ENCODE results near the gene GLRX3. TPM values are rescaled to one million over a fixed set of nuclear protein-coding genes. Genes with fewer than 3 reads are reported as not detected.
"Not testable (repeated sequence)": the region's sequence is repeated elsewhere in the genome, so short reads cannot be mapped to it uniquely, and the experiment has no call there.

The GLRX3 gene
- total and polyA plus RNA-seq, 2 donors (not counting 3 experiments of a cell fraction or from before 2014, with no cell fraction given): 71.6 to 132 TPM

DNA sequence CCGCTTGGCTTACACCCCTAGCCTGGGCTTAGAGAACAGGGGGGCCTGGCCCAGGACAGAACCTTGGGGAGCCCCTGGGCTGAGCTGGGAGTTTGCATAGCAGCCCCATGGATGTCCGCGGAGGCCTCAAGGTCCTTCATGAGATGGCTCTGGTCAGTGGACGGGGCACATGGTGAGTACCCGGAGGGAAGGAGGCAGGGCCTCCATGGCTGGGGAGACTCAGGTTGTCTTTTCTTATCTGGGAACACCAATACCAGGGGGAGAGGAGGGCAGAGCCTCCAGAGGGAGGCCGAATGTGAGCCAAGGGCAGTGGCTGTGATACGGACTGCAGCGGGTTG, 64.8 kb downstream of the GLRX3 start:
- H3K9ac ChIP-seq (replicated peaks; ENCODE audit: extremely low read depth, insufficient read depth, low read length): no peak overlapping the region
- dilution Hi-C loops (cut with MboI; ENCODE audit: extremely low pct_ligation_motif_present, low sequenced_read_pairs): no loop called here
- POLR2A ChIA-PET: no interaction called here

DNA sequence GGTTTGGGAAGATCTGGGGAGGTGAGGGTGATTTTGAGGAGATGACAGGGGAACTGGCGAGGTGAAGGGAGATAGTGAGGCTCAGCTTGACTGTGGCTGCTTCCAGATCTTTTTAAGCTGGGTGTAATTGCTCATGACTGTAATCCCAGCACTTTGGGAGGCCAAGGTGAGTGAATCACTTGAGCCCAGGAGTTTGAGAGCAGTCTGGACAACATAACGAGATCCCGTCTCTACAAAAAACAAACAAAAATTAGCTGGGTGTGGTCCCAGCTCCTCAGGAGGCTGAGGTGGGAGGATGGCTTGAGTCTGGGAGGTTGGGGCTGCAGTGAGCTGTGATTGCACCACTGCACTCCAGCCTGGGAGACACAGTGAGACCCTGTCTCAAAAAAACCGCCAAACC, 66.0 kb downstream of the GLRX3 start:
- not testable (repeated sequence) for FAIRE-seq; BruUV-seq (replicated peaks)

More for the DNA sequence above, 64.8 kb downstream of the GLRX3 start:
- DNase-seq (ENCODE audit: low read depth, low spot score) (no peak), FAIRE-seq (no peak)
- no peak for TF ChIP-seq JUN (IDR thresholded peaks at IDR 0.05; ENCODE audit: borderline replicate concordance, insufficient read depth, insufficient read length, low read depth)
- TF ChIP-seq EZH2 (IDR thresholded peaks at IDR 0.05; ENCODE audit: borderline replicate concordance, low read depth, low read length, severe bottlenecking): no peak
- TF ChIP-seq POLR2AphosphoS5 (IDR thresholded peaks at IDR 0.05; ENCODE audit: insufficient read depth, low read depth, low read length): no peak
- TF ChIP-seq MYC (IDR thresholded peaks at IDR 0.05; ENCODE audit: low read depth, low read length): no peak
- no peak for TF ChIP-seq FOS (IDR thresholded peaks at IDR 0.05; ENCODE audit: borderline replicate concordance, insufficient read depth, low read length)
- no peak for TF ChIP-seq CTCF (IDR thresholded peaks at IDR 0.05; ENCODE audit: extremely low read depth in 1 of 2, insufficient read depth in 1 of 2, low read depth in 1 of 2, low read length in 2 of 2)
- no peak for TF ChIP-seq POLR2A (IDR thresholded peaks at IDR 0.05; ENCODE audit: low read depth, low read length)
- no peak for TF ChIP-seq GATA2 (IDR thresholded peaks at IDR 0.05; ENCODE audit: insufficient read depth, insufficient read length, low read depth, low read length)
- TF ChIP-seq, protein P1, sequence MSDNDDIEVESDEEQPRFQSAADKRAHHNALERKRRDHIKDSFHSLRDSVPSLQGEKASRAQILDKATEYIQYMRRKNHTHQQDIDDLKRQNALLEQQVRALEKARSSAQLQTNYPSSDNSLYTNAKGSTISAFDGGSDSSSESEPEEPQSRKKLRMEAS (IDR thresholded peaks at IDR 0.05; ENCODE audit: insufficient read depth, insufficient read length): no peak
- no peaks in the 10 kb centered on the region for H4K20me1 ChIP-seq (replicated peaks; ENCODE audit: control insufficient read depth, extremely low read depth, insufficient read depth, low read length)
- no peaks in the 10 kb centered on the region for H3K36me3 ChIP-seq (ENCODE audit: control insufficient read depth in 2 of 2, extremely low read depth in 1 of 2, insufficient read depth in 2 of 2, low read length in 2 of 2)
- no peaks in the 10 kb centered on the region for H3K9me1 ChIP-seq (replicated peaks; ENCODE audit: control insufficient read depth, extremely low read depth, insufficient read depth, low read length)
- H3K79me2 ChIP-seq (ENCODE audit: control insufficient read depth, insufficient read depth, low read length): no peaks in the 10 kb centered on the region
- no peaks in the 10 kb centered on the region for H3K27me3 ChIP-seq (ENCODE audit: control insufficient read depth in 2 of 2, insufficient read depth in 2 of 2, low read length in 2 of 2)
- no peak overlapping the region for H3K27ac ChIP-seq (ENCODE audit: insufficient read depth, low read depth, low read length)
- H2AFZ ChIP-seq (ENCODE audit: low read depth, low read length): no peak overlapping the region
- H3K4me3 ChIP-seq (replicated peaks in 1 of 3; ENCODE audit: insufficient read depth in 1 of 3, low read depth in 1 of 3, low read length in 3 of 3): no peak overlapping the region
- no peaks in the 10 kb centered on the region for H3K9me3 ChIP-seq (replicated peaks; ENCODE audit: control insufficient read depth, insufficient read depth, low read length)
- H3K4me2 ChIP-seq (ENCODE audit: insufficient read depth, low read length): no peak overlapping the region
- intact Hi-C loops (cut with micrococcal nuclease): no loop called here
- CTCF ChIA-PET: no interaction called here
- no peaks in the 10 kb centered on the region for H3K4me1 ChIP-seq (ENCODE audit: control insufficient read depth, extremely low read depth, insufficient read depth, low read length)
- no TSS peak for BruUV-seq (replicated peaks)

More for the DNA sequence above, 66.0 kb downstream of the GLRX3 start:
- H3K79me2 ChIP-seq (ENCODE audit: control insufficient read depth, insufficient read depth, low read length); H3K9me1 ChIP-seq (replicated peaks; ENCODE audit: control insufficient read depth, extremely low read depth, insufficient read depth, low read length); intact Hi-C loops (cut with micrococcal nuclease); DNase-seq (ENCODE audit: low read depth, low spot score); H3K9me3 ChIP-seq (replicated peaks; ENCODE audit: control insufficient read depth, insufficient read depth, low read length); H3K27ac ChIP-seq (ENCODE audit: insufficient read depth, low read depth, low read length); H3K36me3 ChIP-seq (ENCODE audit: control insufficient read depth in 2 of 2, extremely low read depth in 1 of 2, insufficient read depth in 2 of 2, low read length in 2 of 2); H2AFZ ChIP-seq (ENCODE audit: low read depth, low read length); POLR2A ChIA-PET; dilution Hi-C loops (cut with MboI; ENCODE audit: extremely low pct_ligation_motif_present, low sequenced_read_pairs); H3K27me3 ChIP-seq (ENCODE audit: control insufficient read depth in 2 of 2, insufficient read depth in 2 of 2, low read length in 2 of 2); H4K20me1 ChIP-seq (replicated peaks; ENCODE audit: control insufficient read depth, extremely low read depth, insufficient read depth, low read length); H3K4me3 ChIP-seq (replicated peaks in 1 of 3; ENCODE audit: insufficient read depth in 1 of 3, low read depth in 1 of 3, low read length in 3 of 3); CTCF ChIA-PET; H3K4me2 ChIP-seq (ENCODE audit: insufficient read depth, low read length); H3K9ac ChIP-seq (replicated peaks; ENCODE audit: extremely low read depth, insufficient read depth, low read length); H3K4me1 ChIP-seq (ENCODE audit: control insufficient read depth, extremely low read depth, insufficient read depth, low read length): not testable (repeated sequence)

All from endothelial cell of umbilical vein (primary cell).